CD4-positive, CD25-positive, alpha-beta regulatory T cell (primary cell): ENCODE data around the gene JADE3. TPM values are rescaled to one million over a fixed set of nuclear protein-coding genes. Genes with fewer than 3 reads are reported as not detected.

ENCODE experiments used
- ATAC-seq, 2 donors: fragments of 150-1000 bp; cut with Tn5 transposase; one replicate each; pipeline ENCODE4 v1.10.0; 2021; ENCODE audit warnings: low read depth in 2 of 2, moderate number of reproducible peaks in 2 of 2, moderate library complexity in 1 of 2
- DNase-seq, 3 donors: peaks; one replicate each; pipeline versions ENCODE4 v3.0.0 to v3.0.0-alpha.2; 2012 to 2022; ENCODE audit warnings: mixed read lengths in 1 of 3
- H3K27ac ChIP-seq: one replicate; pipeline ENCODE4 v1.7.0; 2013; ENCODE audit warnings: mild to moderate bottlenecking, low read length; ENCODE audit not compliant: insufficient read depth, poor library complexity, severe bottlenecking
- H3K27me3 ChIP-seq: one replicate; pipeline ENCODE4 v1.7.0; 2013; ENCODE audit warnings: low read length; ENCODE audit not compliant: control insufficient read depth, insufficient read depth
- H3K36me3 ChIP-seq: one replicate; pipeline ENCODE4 v1.7.0; 2013; ENCODE audit warnings: mild to moderate bottlenecking, low read length, moderate library complexity; ENCODE audit not compliant: control insufficient read depth, insufficient read depth
- H3K4me1 ChIP-seq: 2 replicates; pipeline ENCODE4 v1.7.0; 2013; ENCODE audit warnings: mild to moderate bottlenecking, low read length; ENCODE audit not compliant: insufficient read depth, control insufficient read depth, poor library complexity, severe bottlenecking
- H3K4me3 ChIP-seq: one replicate; pipeline ENCODE4 v1.7.0; 2013; ENCODE audit warnings: low read depth, mild to moderate bottlenecking, low read length, moderate library complexity
- H3K9me3 ChIP-seq, 2 experiments: 1 replicate in 1 of 2; 2 replicates in 1 of 2; pipeline ENCODE4 v1.7.0; 2013; ENCODE audit warnings: low read length in 2 of 2, mild to moderate bottlenecking in 1 of 2, moderate library complexity in 1 of 2; ENCODE audit not compliant: control insufficient read depth in 2 of 2
- H3K27ac Mint-ChIP-seq, 3 donors: one replicate each; pipeline ENCODE4 v1.8.0; 2020 to 2022; ENCODE audit warnings: mild to moderate bottlenecking in 3 of 3, mixed read lengths in 3 of 3, moderate library complexity in 2 of 3
- H3K27me3 Mint-ChIP-seq: one replicate; pipeline ENCODE4 v1.8.0; 2022; ENCODE audit warnings: mild to moderate bottlenecking, mixed read lengths
- H3K36me3 Mint-ChIP-seq: one replicate; pipeline ENCODE4 v1.8.0; 2020; ENCODE audit warnings: mixed read lengths
- H3K4me1 Mint-ChIP-seq, 4 donors: one replicate each; pipeline ENCODE4 v1.8.0; 2020 to 2022; ENCODE audit warnings: mixed read lengths in 4 of 4, mild to moderate bottlenecking in 1 of 4
- H3K4me3 Mint-ChIP-seq, 4 donors: one replicate each; pipeline ENCODE4 v1.8.0; 2020 to 2022; ENCODE audit warnings: mild to moderate bottlenecking in 4 of 4, mixed read lengths in 4 of 4, moderate library complexity in 3 of 4
- H3K9me3 Mint-ChIP-seq, 7 donors: one replicate each; pipeline ENCODE4 v1.8.0; 2020 to 2022; ENCODE audit warnings: mixed read lengths in 7 of 7, mild to moderate bottlenecking in 3 of 7, moderate library complexity in 2 of 7
- polyA plus RNA-seq, 4 donors: library from polyadenylated mRNA; unstranded; fragments of 300-500 nt; fragmentation: Illumina TruSeq; gene quantifications; one replicate each; pipeline ENCODE4 v1.2.3, GENCODE V29; 2021
- total RNA-seq: library from RNA; stranded (reverse); gene quantifications from one replicate; pipeline ENCODE4 v1.2.3, GENCODE V29; 2022

JADE3 gene
- total and polyA plus RNA-seq, 5 donors from 2014 or later, result 0.44 TPM; not detected in 4

DNA sequence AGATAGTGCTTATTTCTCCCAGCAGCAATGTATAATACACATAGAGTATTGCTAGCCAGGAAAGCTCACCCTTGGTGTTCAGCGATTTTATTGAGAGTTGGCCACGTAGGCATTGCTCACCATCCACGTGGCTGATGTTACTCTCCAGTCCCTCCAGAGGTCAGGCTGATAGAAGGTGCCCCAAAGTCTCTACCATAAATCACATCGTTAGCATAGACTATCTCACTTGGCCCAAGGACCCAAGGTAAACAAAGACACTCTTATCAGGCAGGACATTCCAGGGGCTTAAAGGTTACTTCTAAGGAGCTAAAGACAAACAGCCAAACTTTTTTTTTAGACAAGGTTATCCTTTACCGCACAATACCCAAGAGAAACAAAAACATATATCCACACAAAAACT is 135.8 kb downstream of the JADE3 start:
- DNase-seq, result no peak
- Mint-ChIP-seq H3K36me3 (no peaks in the 10 kb centered on the region), H3K27ac (no peak overlapping the region)

DNA sequence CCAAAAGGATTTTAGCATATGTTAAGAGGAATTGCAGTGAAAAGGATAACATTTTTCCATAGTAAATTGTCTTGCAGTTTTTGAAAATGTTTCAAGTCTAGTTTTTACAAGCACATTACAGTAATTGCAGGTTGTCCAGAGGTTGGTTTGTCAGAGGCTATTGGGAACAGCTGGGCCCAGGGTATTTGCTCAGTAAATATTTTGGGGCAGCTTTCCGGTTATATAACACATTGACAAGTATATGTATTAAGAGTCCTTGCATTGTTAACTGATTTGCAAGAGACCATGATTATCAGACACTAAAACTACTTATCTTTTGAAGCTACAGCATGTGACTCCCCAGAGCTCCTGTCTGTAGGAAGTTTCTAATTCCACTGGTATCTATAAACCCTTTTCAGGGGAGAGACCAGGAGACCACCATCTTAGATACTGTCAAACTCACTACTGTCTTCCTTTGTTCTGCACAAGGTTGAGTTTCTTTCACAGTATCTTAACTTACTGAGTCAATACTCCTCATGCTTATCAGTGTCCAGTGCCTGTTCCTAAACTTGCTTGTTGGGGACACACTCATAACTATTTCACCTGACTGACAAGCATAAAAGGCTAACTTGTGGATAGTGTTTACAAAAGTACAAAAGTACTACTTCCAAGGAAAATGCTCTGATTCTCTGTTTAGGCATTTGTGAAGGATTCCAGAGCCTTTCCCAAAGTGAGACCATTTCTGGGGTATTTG is 147.1 kb downstream of the JADE3 start:
- DNase-seq, result no peak
- Histone ChIP-seq H3K27ac (no peak overlapping the region), H3K4me1 (no peaks in the 10 kb centered on the region), H3K27me3 (no peaks in the 10 kb centered on the region), H3K36me3 (no peaks in the 10 kb centered on the region), H3K4me3 (no peak overlapping the region), H3K9me3 (no peaks in the 10 kb centered on the region)
- no peak overlapping the region for H3K27ac Mint-ChIP-seq
- no peaks in the 10 kb centered on the region for H3K4me1 Mint-ChIP-seq
- peaks cover 0 to 2% (median 0%) of the 10 kb centered on the region in 7 donors for H3K9me3 Mint-ChIP-seq
- H3K36me3 Mint-ChIP-seq, result no peaks in the 10 kb centered on the region
- no peak for ATAC-seq
- peaks cover 4% of the 10 kb centered on the region for H3K27me3 Mint-ChIP-seq
- no peak overlapping the region for H3K4me3 Mint-ChIP-seq

More for the DNA sequence above, 135.8 kb downstream of the JADE3 start:
- Histone ChIP-seq H3K36me3 (no peaks in the 10 kb centered on the region), H3K4me3 (no peak overlapping the region), H3K27ac (no peak overlapping the region), H3K27me3 (no peaks in the 10 kb centered on the region), H3K4me1 (no peaks in the 10 kb centered on the region), H3K9me3 (no peaks in the 10 kb centered on the region)
- ATAC-seq, result no peak
- no peak overlapping the region for H3K4me3 Mint-ChIP-seq
- no peaks in the 10 kb centered on the region for H3K4me1 Mint-ChIP-seq
- peaks cover 0 to 11% (median 5%) of the 10 kb centered on the region in 7 donors for H3K9me3 Mint-ChIP-seq
- peaks cover 8% of the 10 kb centered on the region for H3K27me3 Mint-ChIP-seq

DNA sequence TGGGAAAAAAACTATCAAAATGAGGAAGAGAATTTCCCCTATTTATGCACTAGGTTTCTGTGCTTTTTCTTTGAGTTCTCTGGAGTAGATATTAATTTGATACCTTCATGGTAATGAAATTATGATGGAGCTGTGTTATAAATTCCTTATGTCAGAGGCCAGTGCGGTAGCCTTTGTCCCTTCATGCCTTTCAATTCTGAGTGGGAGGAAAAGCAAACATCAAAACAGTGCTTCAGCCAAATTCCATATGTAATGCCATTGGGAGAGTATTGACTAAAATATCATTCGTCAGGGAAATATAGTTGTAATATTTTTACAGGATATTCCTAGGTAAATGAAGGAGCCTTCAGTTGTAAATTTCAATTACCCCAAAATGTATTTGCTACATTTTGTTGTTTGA is 148.5 kb downstream of the JADE3 start:
- Histone ChIP-seq H3K27me3 (no peaks in the 10 kb centered on the region), H3K4me3 (no peak overlapping the region), H3K27ac (no peak overlapping the region), H3K9me3 (no peaks in the 10 kb centered on the region), H3K4me1 (no peaks in the 10 kb centered on the region), H3K36me3 (no peaks in the 10 kb centered on the region)
- Mint-ChIP-seq H3K27me3 (peaks cover 4% of the 10 kb centered on the region), H3K4me1 (no peaks in the 10 kb centered on the region), H3K27ac (no peak overlapping the region), H3K9me3 (peaks cover 0 to 2% (median 0%) of the 10 kb centered on the region in 7 donors), H3K36me3 (no peaks in the 10 kb centered on the region), H3K4me3 (no peak overlapping the region)
- no peak for ATAC-seq
- no peak for DNase-seq

DNA sequence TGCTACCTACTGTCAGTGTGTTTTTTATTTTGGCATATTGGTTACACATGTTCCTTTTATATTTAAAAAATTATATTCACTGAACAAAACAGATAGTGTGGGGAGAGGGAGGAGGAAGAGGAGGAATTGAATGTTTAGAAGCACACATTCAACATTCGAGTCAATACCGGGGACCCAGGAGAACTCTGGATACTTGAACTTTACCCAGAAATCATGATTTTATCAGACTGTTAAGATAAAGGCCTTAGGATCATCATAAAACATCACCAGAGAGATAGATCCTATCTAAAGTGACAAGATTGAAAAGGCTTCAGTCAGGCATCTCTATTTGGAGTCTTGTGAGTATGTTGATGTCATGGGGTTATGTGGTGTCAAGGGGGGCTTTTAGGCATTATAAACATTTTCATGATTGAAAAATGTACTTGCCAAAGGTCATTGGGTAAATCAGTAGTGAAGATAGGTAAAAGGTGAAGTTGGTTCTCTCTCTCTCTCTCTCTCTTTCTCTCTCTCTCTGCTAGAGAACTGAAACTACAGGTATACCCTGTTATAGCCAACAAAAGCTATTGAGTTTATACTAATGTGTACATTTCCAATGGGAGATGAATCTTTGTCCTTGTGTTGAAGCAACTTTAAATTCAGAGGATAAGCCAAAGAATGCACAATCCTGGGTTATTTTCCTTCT is 149.2 kb downstream of the JADE3 start:
- Histone ChIP-seq H3K9me3 (no peaks in the 10 kb centered on the region), H3K4me3 (no peak overlapping the region), H3K27ac (no peak overlapping the region), H3K27me3 (no peaks in the 10 kb centered on the region), H3K36me3 (no peaks in the 10 kb centered on the region), H3K4me1 (no peaks in the 10 kb centered on the region)
- DNase-seq, result no peak
- ATAC-seq, result no peak
- no peaks in the 10 kb centered on the region for H3K4me1 Mint-ChIP-seq
- peaks cover 0 to 2% (median 0%) of the 10 kb centered on the region in 7 donors for H3K9me3 Mint-ChIP-seq
- H3K36me3 Mint-ChIP-seq, result no peaks in the 10 kb centered on the region
- peaks cover 4% of the 10 kb centered on the region for H3K27me3 Mint-ChIP-seq
- H3K4me3 Mint-ChIP-seq, result no peak overlapping the region
- H3K27ac Mint-ChIP-seq, result no peak overlapping the region

DNA sequence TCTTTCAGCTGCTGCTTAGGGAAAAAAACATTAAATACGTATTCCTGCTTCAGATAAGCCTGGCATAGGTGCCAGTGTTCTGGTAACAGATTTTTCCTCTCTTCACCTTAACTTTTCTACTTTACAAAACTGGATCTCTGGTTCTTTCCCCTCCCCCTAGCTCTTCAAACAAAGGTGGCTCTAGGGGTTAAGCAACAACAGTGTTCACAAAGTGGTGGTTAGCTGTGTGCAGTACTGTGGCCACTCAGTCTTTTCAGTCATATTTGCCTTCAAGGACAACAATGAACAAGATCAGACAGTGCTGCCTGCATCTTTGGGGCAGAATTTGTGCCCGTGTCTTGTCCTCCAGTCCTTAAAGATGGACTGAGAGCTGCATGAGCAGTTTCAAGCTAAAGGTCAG is 151.0 kb downstream of the JADE3 start:
- Mint-ChIP-seq H3K27ac (no peak overlapping the region), H3K36me3 (no peaks in the 10 kb centered on the region), H3K4me3 (no peak overlapping the region), H3K27me3 (peaks cover 11% of the 10 kb centered on the region), H3K4me1 (no peaks in the 10 kb centered on the region), H3K9me3 (peaks cover 0 to 2% (median 0%) of the 10 kb centered on the region in 7 donors)
- ATAC-seq, result no peak
- H3K4me3 ChIP-seq, result no peak overlapping the region
- DNase-seq, result no peak
- no peaks in the 10 kb centered on the region for H3K27me3 ChIP-seq
- H3K36me3 ChIP-seq, result no peaks in the 10 kb centered on the region
- no peak overlapping the region for H3K27ac ChIP-seq
- H3K4me1 ChIP-seq, result no peaks in the 10 kb centered on the region
- H3K9me3 ChIP-seq, result no peaks in the 10 kb centered on the region

DNA sequence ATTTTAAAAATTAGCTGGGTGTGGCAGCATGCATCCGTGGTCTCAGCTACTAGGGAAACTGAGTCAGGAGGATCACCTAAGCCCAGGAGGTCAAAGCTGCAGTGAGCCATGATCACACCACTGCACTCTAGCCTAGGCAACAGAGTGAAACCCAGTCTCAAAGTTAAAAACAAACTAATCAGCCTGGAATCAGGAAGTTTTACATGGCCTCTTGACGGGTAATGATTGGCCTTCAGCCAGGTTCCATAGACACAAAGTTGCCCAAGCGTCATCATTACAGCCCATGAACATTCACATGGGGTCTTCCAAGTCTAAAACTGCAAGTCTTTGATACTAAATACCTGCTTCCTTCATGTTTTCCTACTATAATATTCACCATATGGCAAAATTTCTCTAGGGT is 156.0 kb downstream of the JADE3 start:
- Mint-ChIP-seq H3K36me3 (no peaks in the 10 kb centered on the region), H3K4me1 (no peaks in the 10 kb centered on the region), H3K27ac (no peak overlapping the region), H3K9me3 (peaks cover 0 to 2% (median 0%) of the 10 kb centered on the region in 7 donors), H3K27me3 (peaks cover 7% of the 10 kb centered on the region), H3K4me3 (no peak overlapping the region)
- H3K4me1 ChIP-seq, result no peaks in the 10 kb centered on the region
- DNase-seq (no peak), ATAC-seq (no peak)
- no peak overlapping the region for H3K27ac ChIP-seq
- H3K36me3 ChIP-seq, result no peaks in the 10 kb centered on the region
- no peak overlapping the region for H3K4me3 ChIP-seq
- H3K27me3 ChIP-seq, result no peaks in the 10 kb centered on the region
- no peaks in the 10 kb centered on the region for H3K9me3 ChIP-seq

DNA sequence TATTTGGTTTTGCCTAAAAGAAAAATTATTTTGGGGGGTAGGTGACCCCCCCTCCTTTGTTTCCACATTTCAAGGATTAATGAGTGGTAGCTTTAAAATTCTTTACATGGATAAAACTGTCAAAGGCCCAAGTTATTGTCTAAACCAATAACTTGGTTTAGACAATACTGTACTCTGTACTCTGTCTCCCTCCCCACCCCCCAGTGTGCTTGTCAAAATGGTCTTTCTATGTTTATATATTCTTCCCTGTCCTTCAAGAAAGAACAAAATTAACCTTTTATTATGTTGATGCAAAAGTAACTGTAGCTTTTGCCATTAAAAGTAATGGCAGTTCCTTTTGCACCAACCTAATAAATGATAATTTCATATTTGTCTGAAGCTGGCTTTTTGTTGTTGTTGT is 156.5 kb downstream of the JADE3 start:
- no peak for ATAC-seq
- peaks cover 7% of the 10 kb centered on the region for H3K27me3 Mint-ChIP-seq
- no peak overlapping the region for H3K4me3 Mint-ChIP-seq
- H3K27me3 ChIP-seq, result no peaks in the 10 kb centered on the region
- H3K4me1 Mint-ChIP-seq, result no peaks in the 10 kb centered on the region
- no peak overlapping the region for H3K4me3 ChIP-seq
- H3K36me3 Mint-ChIP-seq, result no peaks in the 10 kb centered on the region
- H3K27ac ChIP-seq, result no peak overlapping the region
- H3K27ac Mint-ChIP-seq, result no peak overlapping the region
- H3K4me1 ChIP-seq, result no peaks in the 10 kb centered on the region
- H3K36me3 ChIP-seq, result no peaks in the 10 kb centered on the region
- no peak for DNase-seq
- H3K9me3 ChIP-seq, result no peaks in the 10 kb centered on the region
- peaks cover 0 to 2% (median 0%) of the 10 kb centered on the region in 7 donors for H3K9me3 Mint-ChIP-seq
